OCI-LY1 (cell line): Measurements from ENCODE around the gene CREB1.

Source experiments
- CTCF ChIP-seq: fragments of 200-600 bp; sonication (generic), shearing (Covaris generic); IDR thresholded peaks from 2 replicates; pipeline ENCODE4 v1.5.1; 2017; ENCODE audit warnings: mild to moderate bottlenecking, antibody characterized with exemption, low read length, moderate library complexity, mixed read lengths
- EZH2 ChIP-seq: fragments of 200-600 bp; sonication (generic), shearing (Covaris generic); IDR thresholded peaks from 2 replicates; pipeline ENCODE4 v1.8.0; 2017; ENCODE audit warnings: borderline replicate concordance, mixed run types, mild to moderate bottlenecking, antibody characterized with exemption, low read length, moderate library complexity, mixed read lengths

GRCh38 chr2:207483066-207483465, 46.7 kb upstream of the CREB1 start:
- no peak for TF ChIP-seq CTCF
- TF ChIP-seq EZH2 = no peak
